Activated naive CD8-positive, alpha-beta T cell treated with anti-CD3 and anti-CD28 coated beads, Interleukin-2, amount 10 ng/mL, durations not matched to agents 7 days and 5 days (primary cell): ENCODE results near the gene NDUFA11. TPM values are rescaled to one million over a fixed set of nuclear protein-coding genes. Genes with fewer than 3 reads are reported as not detected.
"Not testable (repeated sequence)": the region's sequence is repeated elsewhere in the genome, so short reads cannot be mapped to it uniquely, and the experiment has no call there.

Source experiments
- ATAC-seq: fragments of 150-1000 bp; cut with Tn5 transposase; one replicate; pipeline ENCODE4 v1.10.0; 2021; ENCODE audit warnings: low read depth, moderate library complexity
- POLR2A ChIA-PET: fragments of 350-600 bp; sonication (Branson Sonifier 250); formaldehyde crosslinking; loops from one replicate; lab custom pipeline; 2021; ENCODE audit warnings: antibody characterized with exemption; lab: Charles Lee
- DNase-seq: peaks from one replicate; pipeline ENCODE4 v3.0.0; 2021
- H3K27ac Mint-ChIP-seq: one replicate; pipeline ENCODE4 v1.8.0; 2022; ENCODE audit warnings: mild to moderate bottlenecking, mixed read lengths
- H3K27me3 Mint-ChIP-seq: one replicate; pipeline ENCODE4 v1.8.0; 2022; ENCODE audit warnings: mild to moderate bottlenecking, moderate library complexity, mixed read lengths
- H3K36me3 Mint-ChIP-seq: one replicate; pipeline ENCODE4 v1.8.0; 2021; ENCODE audit warnings: mild to moderate bottlenecking, mixed read lengths
- H3K4me1 Mint-ChIP-seq: one replicate; pipeline ENCODE4 v1.8.0; 2021; ENCODE audit warnings: mixed read lengths
- H3K4me3 Mint-ChIP-seq: one replicate; pipeline ENCODE4 v1.8.0; 2022; ENCODE audit warnings: mild to moderate bottlenecking, moderate library complexity, mixed read lengths
- H3K9me3 Mint-ChIP-seq: one replicate; pipeline ENCODE4 v1.8.0; 2021; ENCODE audit warnings: mixed read lengths
- total RNA-seq, 2 experiments: library from RNA; stranded (reverse); gene quantifications; one replicate each; pipeline ENCODE4 v1.2.3, GENCODE V29; 2021

NDUFA11 gene
- total RNA-seq, 2 experiments from 2014 or later = 187 to 193 TPM

DNA sequence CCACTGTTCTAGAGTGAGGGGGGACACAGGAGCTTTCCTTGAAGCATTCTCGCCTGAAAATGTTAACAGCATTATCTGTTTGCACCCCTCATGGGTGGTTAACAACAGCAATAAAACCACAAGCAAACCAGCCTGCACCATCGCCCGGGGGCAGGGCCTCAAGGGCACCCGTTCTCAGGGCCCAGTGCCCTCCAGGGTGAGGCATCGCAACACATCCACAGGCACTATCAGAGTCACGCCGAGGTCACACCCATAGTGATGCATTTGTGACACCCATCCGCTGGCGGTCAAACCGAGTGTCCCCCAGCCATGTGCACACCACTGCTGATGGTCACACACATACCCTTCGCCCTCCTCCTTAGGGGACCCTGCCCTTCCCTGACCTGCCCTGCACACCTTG, 37.8 kb downstream of the NDUFA11 start:
- H3K4me1 Mint-ChIP-seq = no peaks in the 10 kb centered on the region
- no peaks in the 10 kb centered on the region for H3K27me3 Mint-ChIP-seq
- POLR2A ChIA-PET = no interaction called here
- ATAC-seq (no peak), DNase-seq (no peak)
- no peaks in the 10 kb centered on the region for H3K36me3 Mint-ChIP-seq
- H3K9me3 Mint-ChIP-seq = no peaks in the 10 kb centered on the region
- no peak overlapping the region for H3K27ac Mint-ChIP-seq
- H3K4me3 Mint-ChIP-seq = no peak overlapping the region

DNA sequence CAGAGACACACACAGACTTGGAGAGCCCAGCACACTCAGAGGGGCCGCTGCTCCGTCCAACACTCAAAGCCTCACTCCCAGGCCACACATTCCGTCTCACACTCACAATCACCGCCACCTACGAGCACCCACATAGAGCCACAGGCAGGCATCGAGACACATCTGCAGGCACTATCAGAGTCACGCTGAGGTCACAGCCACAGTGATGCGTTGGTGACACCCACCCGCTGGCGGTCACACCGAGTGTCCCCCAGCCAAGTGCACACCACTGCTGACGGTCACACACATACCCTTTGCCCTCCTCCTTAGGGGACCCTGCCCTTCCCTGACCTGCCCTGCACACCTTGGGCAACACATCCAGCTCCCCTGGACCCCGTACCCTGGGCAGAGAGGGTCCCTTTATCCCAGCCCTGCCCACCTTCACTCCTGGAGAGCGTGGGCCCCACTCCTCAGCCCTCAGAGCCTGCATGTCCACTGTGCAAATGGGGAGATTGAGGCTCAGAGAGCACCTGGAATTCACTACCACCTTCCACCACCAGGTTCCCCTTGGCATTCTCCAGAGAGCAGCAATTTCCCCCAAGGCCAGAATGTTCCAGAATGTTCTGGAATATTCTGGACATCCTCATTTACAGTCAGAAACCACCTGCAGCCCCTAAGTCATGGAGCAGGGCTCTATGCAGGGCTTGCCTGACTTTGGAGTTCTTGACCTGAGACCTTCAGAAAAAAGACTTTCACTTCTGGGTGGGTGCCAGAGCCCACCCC, 38.7 kb downstream of the NDUFA11 start:
- no peaks in the 10 kb centered on the region for H3K36me3 Mint-ChIP-seq
- DNase-seq (no peak), ATAC-seq (no peak)
- no peak overlapping the region for H3K4me3 Mint-ChIP-seq
- H3K9me3 Mint-ChIP-seq = no peaks in the 10 kb centered on the region
- no peaks in the 10 kb centered on the region for H3K27me3 Mint-ChIP-seq
- no peaks in the 10 kb centered on the region for H3K4me1 Mint-ChIP-seq
- H3K27ac Mint-ChIP-seq = no peak overlapping the region
- POLR2A ChIA-PET = no interaction called here

DNA sequence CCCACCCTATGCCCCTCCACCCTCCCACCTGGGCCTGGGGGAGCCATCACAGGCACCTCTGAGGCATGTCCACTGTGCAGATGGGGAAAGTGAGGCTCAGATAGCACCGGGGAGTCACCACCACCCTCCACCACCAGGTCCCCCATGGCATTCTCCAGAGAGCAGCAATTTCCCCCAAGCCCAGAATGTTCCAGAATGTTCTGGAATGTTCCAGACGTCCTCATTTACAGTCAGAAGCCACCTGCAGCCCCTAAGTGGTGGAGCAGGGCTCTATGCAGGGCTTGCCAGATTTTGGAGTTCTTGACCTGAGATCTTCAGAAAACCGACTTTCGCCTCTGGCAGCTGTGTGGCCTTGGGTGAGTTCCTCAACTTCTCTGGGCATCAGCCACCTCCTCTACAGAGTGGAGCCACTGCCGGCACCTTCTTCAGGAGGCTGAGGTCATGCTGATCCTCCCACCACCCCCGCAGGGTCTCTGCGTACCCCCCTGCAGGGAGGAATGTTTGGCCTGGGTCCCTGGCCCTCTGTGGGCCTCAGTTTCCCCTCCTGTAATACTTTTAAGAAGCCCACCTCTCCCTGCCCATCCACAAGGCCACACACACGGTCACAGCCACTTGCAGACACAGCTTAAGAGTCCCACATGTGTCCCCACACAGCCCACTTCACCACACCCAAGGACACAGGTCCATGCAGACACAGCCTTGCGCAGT, 39.4 kb downstream of the NDUFA11 start:
- ATAC-seq (no peak), DNase-seq (no peak)
- H3K4me3 Mint-ChIP-seq = no peak overlapping the region
- no peaks in the 10 kb centered on the region for H3K36me3 Mint-ChIP-seq
- H3K4me1 Mint-ChIP-seq = no peaks in the 10 kb centered on the region
- no peak overlapping the region for H3K27ac Mint-ChIP-seq
- no peaks in the 10 kb centered on the region for H3K27me3 Mint-ChIP-seq
- POLR2A ChIA-PET = no interaction called here
- H3K9me3 Mint-ChIP-seq = no peaks in the 10 kb centered on the region

DNA sequence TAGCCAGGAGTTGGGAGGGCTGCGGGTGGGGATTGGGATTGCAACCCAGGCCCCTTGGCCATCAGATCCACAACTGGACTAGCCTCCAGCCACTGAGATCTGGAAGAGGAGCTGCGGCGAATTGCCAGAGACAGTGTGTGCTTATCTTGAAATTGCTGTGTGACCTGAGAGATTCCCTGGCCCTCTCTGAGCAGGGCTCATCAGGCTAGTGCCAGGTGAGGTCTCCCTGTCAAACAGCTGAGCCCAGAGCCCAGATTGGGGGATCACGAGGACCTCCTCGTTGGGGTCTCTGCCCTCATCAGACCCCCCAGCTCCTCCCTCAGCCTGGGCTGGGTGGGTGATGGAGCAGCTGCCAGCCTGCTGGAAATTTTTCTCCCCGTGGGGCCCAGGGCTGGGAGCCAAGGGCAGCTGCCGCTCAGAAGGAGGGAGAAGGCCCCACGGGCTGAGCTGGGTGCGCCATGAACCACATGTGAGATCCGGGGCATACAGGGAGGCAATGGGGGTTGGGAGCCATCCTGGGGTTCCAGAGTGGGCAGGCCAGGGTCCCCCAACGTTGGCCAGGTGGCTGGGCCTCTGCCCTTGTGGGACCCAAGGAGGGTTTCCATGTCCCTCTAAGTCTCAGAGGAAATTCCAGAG, 40.4 kb downstream of the NDUFA11 start:
- H3K27ac Mint-ChIP-seq = peak overlapping the region; percentile 63
- no peak overlapping the region for H3K4me3 Mint-ChIP-seq
- no peaks in the 10 kb centered on the region for H3K4me1 Mint-ChIP-seq
- DNase-seq (no peak), ATAC-seq (no peak)
- H3K27me3 Mint-ChIP-seq = no peaks in the 10 kb centered on the region
- no peaks in the 10 kb centered on the region for H3K9me3 Mint-ChIP-seq
- no peaks in the 10 kb centered on the region for H3K36me3 Mint-ChIP-seq
- POLR2A ChIA-PET = no interaction called here

DNA sequence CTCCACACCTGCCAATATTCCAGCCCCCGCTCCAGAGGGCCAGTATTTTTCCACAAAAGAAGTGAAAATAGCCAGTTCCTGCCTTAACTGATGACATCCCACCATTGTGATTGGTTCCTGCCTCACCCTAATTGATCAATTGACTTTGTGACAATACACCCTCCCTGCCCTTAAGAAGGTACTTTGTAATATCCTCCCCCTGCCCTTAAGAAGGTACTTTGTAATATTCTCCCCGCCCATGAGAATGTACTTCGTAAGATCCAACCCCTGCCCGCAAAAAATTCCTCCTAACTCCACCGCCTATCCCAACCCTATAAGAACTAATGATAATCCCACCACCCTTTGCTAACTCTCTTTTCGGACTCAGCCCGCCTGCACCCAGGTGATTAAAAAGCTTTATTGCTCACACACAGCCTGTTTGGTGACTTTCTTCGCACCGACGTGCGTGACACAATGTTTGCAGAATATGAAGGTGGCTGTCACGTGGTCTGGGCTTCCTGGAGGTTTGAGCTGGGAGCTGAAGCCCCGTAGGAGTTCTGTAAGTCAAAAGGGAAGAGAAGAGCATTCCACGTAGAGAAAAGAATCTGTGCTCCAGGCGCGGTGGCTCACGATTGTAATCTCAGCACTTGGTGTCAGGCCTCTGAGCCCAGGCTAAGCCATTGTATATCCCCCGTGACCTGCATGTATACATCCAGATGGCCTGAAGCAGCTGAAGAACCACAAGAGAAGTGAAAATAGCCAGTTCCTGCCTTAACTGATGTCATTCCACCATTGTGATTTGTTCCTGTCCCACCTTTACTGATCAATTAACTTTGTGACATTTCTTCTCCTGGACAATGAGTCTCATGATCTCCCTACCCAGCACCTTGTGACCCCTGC, 46.1 kb downstream of the NDUFA11 start:
- H3K36me3 Mint-ChIP-seq = no peaks in the 10 kb centered on the region
- H3K27ac Mint-ChIP-seq = no peak overlapping the region
- H3K4me1 Mint-ChIP-seq = peaks cover 6% of the 10 kb centered on the region
- POLR2A ChIA-PET = interaction anchor here (1.1 kb wide), 1 partner anchor 30 kb away, joined by 3 read pairs; no protein-coding TSS in a partner anchor
- ATAC-seq = no peak
- H3K4me3 Mint-ChIP-seq = no peak overlapping the region
- peaks cover under 1% of the 10 kb centered on the region for H3K27me3 Mint-ChIP-seq
- H3K9me3 Mint-ChIP-seq = no peaks in the 10 kb centered on the region
- no peak for DNase-seq

DNA sequence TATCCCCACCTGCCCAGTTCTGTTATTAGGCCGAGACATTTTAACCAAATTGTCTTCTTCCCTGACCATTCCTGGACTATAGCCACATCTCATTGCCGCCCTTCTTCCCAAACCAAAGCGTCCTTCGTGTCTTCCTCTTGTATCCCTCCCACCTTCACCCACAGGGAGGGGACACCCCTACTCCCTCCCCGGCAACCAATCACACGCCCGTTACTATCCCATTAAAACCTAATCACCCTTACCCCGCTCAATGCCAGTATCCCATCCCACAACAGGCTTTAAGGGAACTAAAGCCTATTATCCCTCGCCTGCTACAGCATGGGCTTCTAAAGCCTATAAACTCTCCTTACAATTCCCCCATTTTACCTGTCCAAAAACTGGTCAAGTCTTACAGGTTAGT, 48.4 kb downstream of the NDUFA11 start:
- H3K27me3 Mint-ChIP-seq, H3K4me1 Mint-ChIP-seq, H3K9me3 Mint-ChIP-seq, DNase-seq, ATAC-seq, H3K27ac Mint-ChIP-seq, H3K36me3 Mint-ChIP-seq, H3K4me3 Mint-ChIP-seq, POLR2A ChIA-PET: not testable (repeated sequence)

DNA sequence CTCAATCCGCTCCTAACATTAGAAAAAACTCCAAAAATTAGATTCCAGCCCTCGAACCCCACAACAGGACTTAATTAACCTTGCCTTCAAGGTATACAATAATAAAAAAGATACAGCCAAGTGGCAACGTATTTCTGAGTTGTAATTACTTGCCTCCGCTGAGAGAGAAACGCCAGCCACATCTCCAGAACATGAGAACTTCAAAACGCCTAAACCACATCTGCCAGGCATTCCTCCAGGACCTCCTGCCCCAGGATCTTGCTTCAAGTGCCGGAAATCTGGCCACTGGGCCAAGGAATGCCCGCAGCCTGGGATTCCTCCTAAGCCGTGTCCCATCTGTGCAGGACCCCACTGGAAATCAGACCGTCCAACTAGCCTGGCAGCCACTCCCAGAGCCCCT, 49.5 kb downstream of the NDUFA11 start:
- H3K36me3 Mint-ChIP-seq, H3K9me3 Mint-ChIP-seq, POLR2A ChIA-PET, DNase-seq, H3K4me1 Mint-ChIP-seq, H3K4me3 Mint-ChIP-seq, ATAC-seq, H3K27ac Mint-ChIP-seq, H3K27me3 Mint-ChIP-seq: not testable (repeated sequence)

DNA sequence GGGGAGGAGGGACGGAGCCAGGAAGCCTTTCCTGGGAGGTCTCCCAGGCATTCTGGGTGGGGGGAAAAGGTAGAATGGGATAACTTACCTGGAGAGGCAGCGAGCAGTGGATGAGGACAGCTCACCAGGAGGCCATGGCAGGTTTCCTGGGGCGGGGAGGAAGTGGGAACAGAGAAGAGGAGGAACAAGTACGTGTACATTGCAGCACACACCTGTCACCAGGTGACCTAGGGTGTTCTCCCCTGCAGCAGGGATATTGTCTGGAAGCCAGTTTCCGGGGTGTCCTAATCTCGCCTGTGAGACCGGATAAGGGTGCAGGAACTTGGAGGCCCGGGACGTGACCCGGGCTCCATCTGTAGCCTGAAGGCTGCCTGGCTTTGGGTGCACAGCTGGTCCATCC, 52.3 kb downstream of the NDUFA11 start, which contains the start of gene FUT3:
Gene FUT3, minus strand, starts transcription at position 148 of the 400 bp plus-strand sequence.
- Mint-ChIP-seq H3K4me1 (peaks cover 8% of the 10 kb centered on the region), H3K4me3 (no peak within 1 kb of the TSS), H3K9me3 (no peaks in the 10 kb centered on the region), H3K27me3 (peaks cover 2% of the 10 kb centered on the region), H3K27ac (peak within 1 kb of the TSS; percentile 3), H3K36me3 (no peaks in the 10 kb centered on the region)
- no peak for ATAC-seq
- POLR2A ChIA-PET = no interaction called here
- no peak for DNase-seq

DNA sequence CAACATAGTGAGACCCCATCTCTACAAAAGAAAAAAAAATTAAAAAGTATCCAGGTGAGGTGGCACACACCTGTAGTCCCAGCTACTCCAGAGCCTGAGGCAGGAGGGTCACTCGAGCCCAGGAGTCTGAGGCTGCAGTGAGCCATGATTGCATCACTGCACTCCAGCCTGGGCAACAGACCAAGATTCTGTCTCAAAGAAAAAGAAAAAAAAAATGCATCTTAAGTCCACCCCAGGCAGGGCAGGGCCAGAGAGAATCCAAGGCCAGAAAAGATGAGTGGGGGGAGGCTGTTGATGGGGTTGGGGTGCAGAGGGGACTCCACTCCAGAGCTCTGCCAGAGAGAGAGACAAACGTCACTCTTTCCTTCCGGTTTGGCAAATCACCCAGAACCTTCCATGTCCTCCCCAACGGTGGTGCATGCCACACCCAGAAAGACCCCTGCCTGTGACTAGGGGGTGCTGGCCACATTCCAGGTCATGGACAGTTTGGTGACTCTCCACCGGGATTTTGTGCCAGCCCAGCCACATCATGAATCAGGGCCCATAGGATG, 52.8 kb downstream of the NDUFA11 start:
- DNase-seq = no peak
- no peak for ATAC-seq
- no peaks in the 10 kb centered on the region for H3K36me3 Mint-ChIP-seq
- peaks cover 2% of the 10 kb centered on the region for H3K27me3 Mint-ChIP-seq
- no peak overlapping the region for H3K4me3 Mint-ChIP-seq
- H3K4me1 Mint-ChIP-seq = peaks cover 8% of the 10 kb centered on the region
- H3K9me3 Mint-ChIP-seq = no peaks in the 10 kb centered on the region
- POLR2A ChIA-PET = no interaction called here
- H3K27ac Mint-ChIP-seq = peak overlapping the region; percentile 3

DNA sequence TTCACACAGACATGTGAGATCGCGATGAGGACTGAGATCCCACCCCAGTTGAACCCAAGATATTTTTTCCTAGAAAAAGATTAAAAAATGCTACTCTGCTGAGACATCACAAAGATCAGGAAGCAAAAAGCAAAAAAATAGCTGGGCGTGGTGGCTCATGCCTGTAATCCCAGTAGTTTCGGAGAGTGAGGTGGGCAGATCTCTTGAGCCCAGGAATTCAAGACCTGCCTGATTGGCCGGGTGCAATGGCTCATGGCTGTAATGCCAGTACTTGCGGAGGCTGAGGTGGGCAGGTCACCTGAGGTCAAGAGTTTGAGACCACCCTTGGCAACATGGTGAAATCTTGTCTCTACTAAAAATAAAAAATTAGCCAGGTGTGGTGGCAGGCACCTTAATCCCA, 53.4 kb downstream of the NDUFA11 start:
- POLR2A ChIA-PET = no interaction called here
- H3K4me3 Mint-ChIP-seq = no peak overlapping the region
- ATAC-seq = no peak
- no peaks in the 10 kb centered on the region for H3K9me3 Mint-ChIP-seq
- H3K36me3 Mint-ChIP-seq = no peaks in the 10 kb centered on the region
- no peak for DNase-seq
- H3K27me3 Mint-ChIP-seq = peaks cover 2% of the 10 kb centered on the region
- peaks cover 8% of the 10 kb centered on the region for H3K4me1 Mint-ChIP-seq
- no peak overlapping the region for H3K27ac Mint-ChIP-seq

DNA sequence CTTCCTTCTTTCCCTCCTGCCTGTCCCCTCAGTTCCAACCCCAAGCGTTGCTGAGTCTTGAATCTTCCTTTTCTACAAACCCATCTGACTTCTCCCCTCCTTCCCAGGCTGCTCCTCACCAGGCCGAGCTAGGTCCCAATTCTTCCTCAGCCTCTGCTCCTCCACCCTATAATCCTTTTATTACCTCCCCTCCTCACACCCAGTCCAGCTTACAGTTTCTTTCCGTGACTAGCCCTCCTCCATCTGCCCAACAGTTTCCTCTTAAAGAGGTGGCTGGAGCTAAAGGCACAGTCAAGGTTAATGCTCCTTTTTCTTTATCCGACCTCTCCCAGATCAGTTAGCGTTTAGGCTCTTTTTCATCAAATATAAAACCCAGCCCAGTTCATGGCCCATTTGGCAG, 55.0 kb downstream of the NDUFA11 start:
- ATAC-seq, H3K4me3 Mint-ChIP-seq, H3K4me1 Mint-ChIP-seq, H3K27me3 Mint-ChIP-seq, H3K9me3 Mint-ChIP-seq, DNase-seq, H3K36me3 Mint-ChIP-seq, H3K27ac Mint-ChIP-seq, POLR2A ChIA-PET: not testable (repeated sequence)

DNA sequence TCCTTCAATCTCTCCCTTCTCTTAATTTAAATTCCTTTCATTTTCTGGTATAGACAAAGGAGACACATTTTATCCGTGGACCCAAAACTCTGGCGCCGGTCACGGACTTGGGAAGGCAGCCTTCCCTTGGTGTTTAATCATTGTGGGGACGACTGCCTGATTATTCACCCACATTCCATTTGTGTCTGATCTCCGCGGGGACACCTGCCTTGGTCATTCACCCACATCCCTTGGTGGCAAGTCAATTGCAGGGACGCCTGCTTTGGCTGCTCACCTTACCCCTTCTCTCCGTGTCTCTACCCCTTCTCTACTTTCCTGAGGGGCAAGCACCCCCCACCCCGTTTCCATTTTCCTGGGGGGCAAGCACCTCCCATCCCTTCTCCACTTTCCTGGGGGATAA, 55.7 kb downstream of the NDUFA11 start:
- H3K9me3 Mint-ChIP-seq, H3K27me3 Mint-ChIP-seq, H3K4me3 Mint-ChIP-seq, H3K36me3 Mint-ChIP-seq, ATAC-seq, DNase-seq, POLR2A ChIA-PET, H3K27ac Mint-ChIP-seq, H3K4me1 Mint-ChIP-seq: not testable (repeated sequence)
